Lower lobe of right lung (tissue), 2 donors: ENCODE results near the gene GABRB3. TPM values are rescaled to one million over a fixed set of nuclear protein-coding genes. Genes with fewer than 3 reads are reported as not detected.

Experiments used
- ATAC-seq, 2 donors: fragments of 200-7000 bp; cut with Tn5 transposase; one replicate each; pipeline ENCODE4 v1.9.1; 2020 to 2022; ENCODE audit warnings: mild to moderate bottlenecking in 2 of 2, moderate library complexity in 2 of 2
- DNase-seq: peaks from one replicate; pipeline ENCODE4 v3.0.0-alpha.2; 2020
- H3K27ac ChIP-seq: fragments of 200-600 bp; one replicate; pipeline ENCODE4 v1.8.0; 2022
- H3K27me3 ChIP-seq: fragments of 200-600 bp; one replicate; pipeline ENCODE4 v1.8.0; 2022; ENCODE audit warnings: low read depth
- H3K36me3 ChIP-seq: fragments of 200-600 bp; one replicate; pipeline ENCODE4 v1.8.0; 2022; ENCODE audit warnings: mild to moderate bottlenecking
- H3K4me1 ChIP-seq: fragments of 200-600 bp; one replicate; pipeline ENCODE4 v1.8.0; 2022
- H3K4me3 ChIP-seq: fragments of 200-600 bp; one replicate; pipeline ENCODE4 v1.8.0; 2022; ENCODE audit warnings: mild to moderate bottlenecking
- H3K9me3 ChIP-seq: fragments of 200-600 bp; one replicate; pipeline ENCODE4 v1.8.0; 2022
- CTCF ChIP-seq: fragments of 200-600 bp; IDR thresholded peaks from one replicate; pipeline ENCODE4 v1.8.0; 2022; ENCODE audit warnings: antibody characterized with exemption, mild to moderate bottlenecking
- intact Hi-C: fragments of 100-400 bp; cut with DNase I; formaldehyde crosslinking; loops from one replicate; pipeline ENCODE4 v1.11.0; 2022
- total RNA-seq: library from RNA; stranded (reverse); fragmentation: NEBNext Ultra II Directional; extraction: Animal tissue kit (Norgen Biotek cat#: 25700); gene quantifications from one replicate; pipeline ENCODE4 v1.2.1, GENCODE V29; 2021
- donor health status: DM: no; HTN: yes; CAD: no; lungs with severe emphysema.

GABRB3 gene
- total RNA-seq, 1 donor from 2014 or later: 5.5 TPM

- no peak for DNase-seq
- Histone ChIP-seq H3K27me3 (no peaks in the 10 kb centered on the region), H3K36me3 (no peaks in the 10 kb centered on the region), H3K4me1 (no peaks in the 10 kb centered on the region), H3K9me3 (no peaks in the 10 kb centered on the region), H3K4me3 (no peak overlapping the region), H3K27ac (no peak overlapping the region)
- TF ChIP-seq CTCF: no peak
- intact Hi-C loops: no loop called here
- no peak for ATAC-seq
These were observed 96.8 kb downstream of the GABRB3 start for GRCh38 chr15:26676115-26676514.

- no peaks in the 10 kb centered on the region for H3K4me1 ChIP-seq
- no peak overlapping the region for H3K4me3 ChIP-seq
- H3K36me3 ChIP-seq: no peaks in the 10 kb centered on the region
- TF ChIP-seq CTCF: no peak
- DNase-seq (no peak), ATAC-seq (no peak)
- H3K9me3 ChIP-seq: no peaks in the 10 kb centered on the region
- intact Hi-C loops: no loop called here
- no peak overlapping the region for H3K27ac ChIP-seq
- no peaks in the 10 kb centered on the region for H3K27me3 ChIP-seq
These were observed 98.4 kb downstream of the GABRB3 start for GRCh38 chr15:26674467-26674866.

GRCh38 chr15:26673445-26673844 is 99.4 kb downstream of the GABRB3 start:
- no peak overlapping the region for H3K4me3 ChIP-seq
- TF ChIP-seq CTCF: no peak
- DNase-seq (no peak), ATAC-seq (no peak)
- no peaks in the 10 kb centered on the region for H3K4me1 ChIP-seq
- H3K36me3 ChIP-seq: no peaks in the 10 kb centered on the region
- H3K27me3 ChIP-seq: no peaks in the 10 kb centered on the region
- H3K27ac ChIP-seq: no peak overlapping the region
- intact Hi-C loops: no loop called here
- H3K9me3 ChIP-seq: no peaks in the 10 kb centered on the region

GRCh38 chr15:26670116-26670515 is 102.8 kb downstream of the GABRB3 start:
- H3K4me1 ChIP-seq: no peaks in the 10 kb centered on the region
- no peaks in the 10 kb centered on the region for H3K36me3 ChIP-seq
- no peaks in the 10 kb centered on the region for H3K27me3 ChIP-seq
- H3K27ac ChIP-seq: no peak overlapping the region
- H3K9me3 ChIP-seq: no peaks in the 10 kb centered on the region
- peak in 1 of 2 donors; percentile 45 for ATAC-seq
- DNase-seq: no peak
- no peak for TF ChIP-seq CTCF
- no peak overlapping the region for H3K4me3 ChIP-seq
- intact Hi-C loops: no loop called here

- Histone ChIP-seq H3K27me3 (no peaks in the 10 kb centered on the region), H3K4me1 (no peaks in the 10 kb centered on the region), H3K9me3 (no peaks in the 10 kb centered on the region), H3K27ac (no peak overlapping the region), H3K4me3 (no peak overlapping the region), H3K36me3 (no peaks in the 10 kb centered on the region)
- TF ChIP-seq CTCF: no peak
- DNase-seq (peak; percentile 81), ATAC-seq (peak; percentile 78 to 90)
- intact Hi-C loops: no loop called here
These were observed 105.5 kb downstream of the GABRB3 start for GRCh38 chr15:26667222-26667988.
